Smooth muscle cell (in vitro differentiated cells): ENCODE measurements around the gene KLF16. TPM values are rescaled to one million over a fixed set of nuclear protein-coding genes. Genes with fewer than 3 reads are reported as not detected.

Experiments
- DNase-seq: peaks from one replicate; lab custom pipeline; 2025; ENCODE audit not compliant: unreplicated experiment; lab: John Stamatoyannopoulos, UW
- H2AFZ ChIP-seq: fragments of 200-600 bp; sonication (generic); 2 replicates; pipeline ENCODE4 v1.6.0; 2016; ENCODE audit warnings: antibody characterized with exemption, low read depth, mild to moderate bottlenecking
- H3F3A ChIP-seq: fragments of 200-600 bp; sonication (generic); 2 replicates; pipeline ENCODE4 v1.6.0; 2017; ENCODE audit warnings: antibody characterized with exemption, low read depth
- H3K27ac ChIP-seq: fragments of 200-600 bp; sonication (generic); 2 replicates; pipeline ENCODE4 v1.5.1; 2016; ENCODE audit warnings: low read depth, mild to moderate bottlenecking
- H3K27me3 ChIP-seq: fragments of 200-600 bp; sonication (generic); 2 replicates; pipeline ENCODE4 v1.6.1; 2016; ENCODE audit warnings: low read depth, mild to moderate bottlenecking
- H3K36me3 ChIP-seq: fragments of 200-600 bp; sonication (generic); 2 replicates; pipeline ENCODE4 v1.5.1; 2016; ENCODE audit warnings: low read depth
- H3K4me1 ChIP-seq: fragments of 200-600 bp; sonication (generic); 2 replicates; pipeline ENCODE4 v1.5.1; 2016; ENCODE audit warnings: low read depth
- H3K4me2 ChIP-seq: fragments of 200-600 bp; sonication (generic); 2 replicates; pipeline ENCODE4 v1.6.0; 2016; ENCODE audit warnings: mild to moderate bottlenecking
- H3K4me3 ChIP-seq: fragments of 200-600 bp; sonication (generic); 2 replicates; pipeline ENCODE4 v1.5.1; 2016; ENCODE audit warnings: mild to moderate bottlenecking
- H3K79me2 ChIP-seq: fragments of 200-600 bp; sonication (generic); 2 replicates; pipeline ENCODE4 v1.6.0; 2016; ENCODE audit warnings: low read depth, mild to moderate bottlenecking
- H3K9ac ChIP-seq: fragments of 200-600 bp; sonication (generic); 2 replicates; pipeline ENCODE4 v1.6.0; 2016; ENCODE audit warnings: low read depth
- H3K9me3 ChIP-seq: fragments of 200-600 bp; sonication (generic); replicated peaks from 2 replicates; pipeline ENCODE4 v1.5.1; 2016; ENCODE audit warnings: low read depth
- H4K20me1 ChIP-seq: fragments of 200-600 bp; sonication (generic); 2 replicates; pipeline ENCODE4 v1.6.0; 2016; ENCODE audit warnings: low read depth
- WGBS: methylation state at CpG from one replicate; pipeline ENCODE4 v1.1.7; 2016; ENCODE audit warnings: low lambda C conversion rate; 5-methylcytosine and 5-hydroxymethylcytosine counted together
- polyA plus RNA-seq: library from polyadenylated mRNA; unstranded; fragments of >200 nt; fragmentation: Nextera tagmentation; extraction: Ambion mirVana; gene quantifications from 2 replicates; pipeline ENCODE4 v1.2.1, GENCODE V29; 2016
- total RNA-seq: library from RNA; depleted of rRNA; stranded (reverse); fragments of >200 nt; gene quantifications from 2 replicates; pipeline ENCODE4 v1.2.3, GENCODE V29; 2014
- TF ChIP-seq, protein P1 (sequence below): fragments of 200-600 bp; sonication (generic); IDR thresholded peaks from 2 replicates; pipeline ENCODE4 v1.5.1; 2017; ENCODE audit warnings: borderline replicate concordance, mild to moderate bottlenecking, antibody characterized with exemption; ENCODE audit not compliant: insufficient read depth, poor library complexity, severe bottlenecking

Gene KLF16
- total and polyA plus RNA-seq, 2 experiments from 2014 or later = 5.8 to 15.4 TPM

DNA sequence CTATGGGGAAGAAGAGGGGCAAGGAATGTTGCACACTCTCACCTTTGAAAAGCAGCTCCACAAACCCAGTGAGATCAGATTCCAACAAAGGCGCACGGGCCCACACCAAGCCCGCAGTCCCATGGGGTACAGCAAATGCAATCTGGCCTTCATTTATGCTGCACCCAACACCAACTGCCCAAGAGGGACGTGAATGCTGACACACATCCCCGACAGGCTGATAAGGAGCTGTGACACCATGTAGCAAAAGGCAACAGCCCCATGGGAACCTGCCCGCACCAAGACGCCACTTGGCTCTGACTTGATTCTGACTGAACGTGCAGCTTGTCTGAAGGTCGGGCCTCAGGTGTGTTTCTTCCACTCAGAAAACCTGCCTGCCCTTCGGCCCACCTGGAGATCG lies 32.4 kb downstream of the KLF16 start:
- peaks cover 88% of the 10 kb centered on the region for H4K20me1 ChIP-seq
- H3F3A ChIP-seq = no peaks in the 10 kb centered on the region
- peaks cover 30% of the 10 kb centered on the region for H3K79me2 ChIP-seq
- H3K4me1 ChIP-seq = no peaks in the 10 kb centered on the region
- H3K27ac ChIP-seq = no peak overlapping the region
- DNase-seq = no peak
- WGBS = 92% methylated on average over 11 of the region's 11 CpGs
- H3K4me3 ChIP-seq = no peak overlapping the region
- no peak overlapping the region for H2AFZ ChIP-seq
- H3K27me3 ChIP-seq = no peaks in the 10 kb centered on the region
- TF ChIP-seq, protein P1, sequence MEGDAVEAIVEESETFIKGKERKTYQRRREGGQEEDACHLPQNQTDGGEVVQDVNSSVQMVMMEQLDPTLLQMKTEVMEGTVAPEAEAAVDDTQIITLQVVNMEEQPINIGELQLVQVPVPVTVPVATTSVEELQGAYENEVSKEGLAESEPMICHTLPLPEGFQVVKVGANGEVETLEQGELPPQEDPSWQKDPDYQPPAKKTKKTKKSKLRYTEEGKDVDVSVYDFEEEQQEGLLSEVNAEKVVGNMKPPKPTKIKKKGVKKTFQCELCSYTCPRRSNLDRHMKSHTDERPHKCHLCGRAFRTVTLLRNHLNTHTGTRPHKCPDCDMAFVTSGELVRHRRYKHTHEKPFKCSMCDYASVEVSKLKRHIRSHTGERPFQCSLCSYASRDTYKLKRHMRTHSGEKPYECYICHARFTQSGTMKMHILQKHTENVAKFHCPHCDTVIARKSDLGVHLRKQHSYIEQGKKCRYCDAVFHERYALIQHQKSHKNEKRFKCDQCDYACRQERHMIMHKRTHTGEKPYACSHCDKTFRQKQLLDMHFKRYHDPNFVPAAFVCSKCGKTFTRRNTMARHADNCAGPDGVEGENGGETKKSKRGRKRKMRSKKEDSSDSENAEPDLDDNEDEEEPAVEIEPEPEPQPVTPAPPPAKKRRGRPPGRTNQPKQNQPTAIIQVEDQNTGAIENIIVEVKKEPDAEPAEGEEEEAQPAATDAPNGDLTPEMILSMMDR = no peak
- no peak overlapping the region for H3K4me2 ChIP-seq
- H3K9ac ChIP-seq = no peak overlapping the region
- H3K36me3 ChIP-seq = no peaks in the 10 kb centered on the region
- no peaks in the 10 kb centered on the region for H3K9me3 ChIP-seq

DNA sequence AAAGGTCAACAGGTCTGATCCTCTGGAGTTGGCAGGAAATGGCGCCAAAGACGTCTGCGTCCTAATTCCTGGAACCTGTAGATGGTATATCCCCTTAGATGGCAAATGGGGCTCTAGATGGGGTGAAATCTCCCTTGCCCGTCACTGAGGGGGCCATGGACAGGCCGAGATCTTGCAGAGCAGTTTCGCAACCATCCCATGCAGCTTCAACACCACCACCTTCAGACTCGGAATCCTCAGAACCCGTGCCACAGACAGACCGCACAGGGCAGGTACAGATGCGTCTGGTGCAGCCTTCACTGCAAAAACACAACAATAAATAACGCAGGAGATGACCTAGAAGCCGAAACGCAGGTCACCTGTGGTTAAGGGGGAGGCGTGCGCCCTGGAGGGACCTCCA lies 32.8 kb downstream of the KLF16 start:
- 96% methylated on average over 15 of the region's 15 CpGs for WGBS

DNA sequence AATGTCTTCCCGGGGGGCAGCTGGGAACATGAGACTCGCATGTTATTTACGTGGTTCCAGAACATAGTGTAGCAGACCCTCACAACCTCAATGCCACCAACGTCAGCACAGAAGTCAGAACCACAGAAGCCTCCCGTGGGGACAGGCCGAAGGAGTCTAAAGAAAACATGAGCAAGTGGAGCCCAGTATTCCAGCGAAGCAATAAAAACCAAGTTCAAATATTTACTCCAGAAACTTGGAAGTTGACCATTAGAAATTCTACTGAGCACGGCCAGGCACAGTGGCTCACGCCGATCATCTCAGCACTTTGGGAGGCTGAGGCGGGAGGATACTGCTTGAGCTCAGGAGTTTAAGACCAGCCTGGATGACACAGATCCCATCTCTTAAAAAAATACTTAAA lies 33.4 kb downstream of the KLF16 start:
- TF ChIP-seq, protein P1 = no peak
- H3K27me3 ChIP-seq = no peaks in the 10 kb centered on the region
- peaks cover 20% of the 10 kb centered on the region for H3K79me2 ChIP-seq
- H3K9ac ChIP-seq = no peak overlapping the region
- peaks cover 82% of the 10 kb centered on the region for H4K20me1 ChIP-seq
- H3K36me3 ChIP-seq = no peaks in the 10 kb centered on the region
- no peak overlapping the region for H3K4me3 ChIP-seq
- DNase-seq = no peak
- 96% methylated on average over 11 of the region's 11 CpGs for WGBS
- H3K27ac ChIP-seq = no peak overlapping the region
- H2AFZ ChIP-seq = no peak overlapping the region
- no peak overlapping the region for H3K4me2 ChIP-seq
- H3K9me3 ChIP-seq = no peaks in the 10 kb centered on the region
- H3K4me1 ChIP-seq = no peaks in the 10 kb centered on the region
- no peaks in the 10 kb centered on the region for H3F3A ChIP-seq

More for the DNA sequence above, 32.8 kb downstream of the KLF16 start:
- Histone ChIP-seq H3K4me2 (no peak overlapping the region), H2AFZ (no peak overlapping the region), H3K36me3 (no peaks in the 10 kb centered on the region), H4K20me1 (peaks cover 88% of the 10 kb centered on the region), H3K79me2 (peaks cover 26% of the 10 kb centered on the region), H3K4me1 (no peaks in the 10 kb centered on the region), H3K4me3 (no peak overlapping the region), H3K9me3 (no peaks in the 10 kb centered on the region), H3K9ac (no peak overlapping the region), H3K27me3 (no peaks in the 10 kb centered on the region), H3F3A (no peaks in the 10 kb centered on the region), H3K27ac (no peak overlapping the region)
- TF ChIP-seq, protein P1 = no peak
- DNase-seq = no peak
